ENCODE results near the gene MCF2L2. TPM values are rescaled to one million over a fixed set of nuclear protein-coding genes. Genes with fewer than 3 reads are reported as not detected.

Gene MCF2L2
- total RNA-seq, 4 donors from 2014 or later, result 0.61 to 2.9 (median 1.3) TPM

DNA sequence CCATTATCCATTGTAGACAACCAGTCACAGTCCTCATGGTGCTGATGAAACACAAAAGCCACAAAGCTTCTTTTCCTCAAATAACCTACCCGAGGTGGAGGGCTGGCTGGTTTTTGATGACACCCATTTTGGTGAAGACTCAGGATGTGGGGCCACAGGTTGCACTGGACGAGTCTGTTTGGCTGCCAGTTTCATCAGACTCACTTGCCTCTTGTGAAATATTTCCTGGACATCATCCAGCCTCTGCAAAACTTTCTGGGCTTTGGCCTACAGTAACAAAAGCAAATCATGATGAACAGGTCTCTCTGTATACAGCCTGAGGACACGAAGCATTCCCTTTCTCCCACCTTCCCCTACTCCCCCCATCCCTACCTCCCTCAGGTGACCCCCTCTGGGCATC is 133.2 kb downstream of the MCF2L2 start:
- H3K4me1 ChIP-seq, result peaks cover 7 to 69% (median 12%) of the 10 kb centered on the region in 3 donors
- no peaks in the 10 kb centered on the region for H3K27me3 ChIP-seq
- no peaks in the 10 kb centered on the region for H3K36me3 ChIP-seq
- no peaks in the 10 kb centered on the region for H3K9me3 ChIP-seq
- WGBS, 2 donors, result 15 to 21% methylated on average over 3 of the region's 3 CpGs
- H3K27ac ChIP-seq, result peak overlapping the region; percentile 65 to 83 (median 74)
- no peak overlapping the region for H3K4me3 ChIP-seq
- intact Hi-C loops (cut with DNase I), result no loop called here
- no peak for TF ChIP-seq POLR2A (IDR thresholded peaks at IDR 0.05)
- TF ChIP-seq, protein P1, sequence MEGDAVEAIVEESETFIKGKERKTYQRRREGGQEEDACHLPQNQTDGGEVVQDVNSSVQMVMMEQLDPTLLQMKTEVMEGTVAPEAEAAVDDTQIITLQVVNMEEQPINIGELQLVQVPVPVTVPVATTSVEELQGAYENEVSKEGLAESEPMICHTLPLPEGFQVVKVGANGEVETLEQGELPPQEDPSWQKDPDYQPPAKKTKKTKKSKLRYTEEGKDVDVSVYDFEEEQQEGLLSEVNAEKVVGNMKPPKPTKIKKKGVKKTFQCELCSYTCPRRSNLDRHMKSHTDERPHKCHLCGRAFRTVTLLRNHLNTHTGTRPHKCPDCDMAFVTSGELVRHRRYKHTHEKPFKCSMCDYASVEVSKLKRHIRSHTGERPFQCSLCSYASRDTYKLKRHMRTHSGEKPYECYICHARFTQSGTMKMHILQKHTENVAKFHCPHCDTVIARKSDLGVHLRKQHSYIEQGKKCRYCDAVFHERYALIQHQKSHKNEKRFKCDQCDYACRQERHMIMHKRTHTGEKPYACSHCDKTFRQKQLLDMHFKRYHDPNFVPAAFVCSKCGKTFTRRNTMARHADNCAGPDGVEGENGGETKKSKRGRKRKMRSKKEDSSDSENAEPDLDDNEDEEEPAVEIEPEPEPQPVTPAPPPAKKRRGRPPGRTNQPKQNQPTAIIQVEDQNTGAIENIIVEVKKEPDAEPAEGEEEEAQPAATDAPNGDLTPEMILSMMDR (IDR thresholded peaks at IDR 0.05), result no peak
- DNase-seq, result no peak

DNA sequence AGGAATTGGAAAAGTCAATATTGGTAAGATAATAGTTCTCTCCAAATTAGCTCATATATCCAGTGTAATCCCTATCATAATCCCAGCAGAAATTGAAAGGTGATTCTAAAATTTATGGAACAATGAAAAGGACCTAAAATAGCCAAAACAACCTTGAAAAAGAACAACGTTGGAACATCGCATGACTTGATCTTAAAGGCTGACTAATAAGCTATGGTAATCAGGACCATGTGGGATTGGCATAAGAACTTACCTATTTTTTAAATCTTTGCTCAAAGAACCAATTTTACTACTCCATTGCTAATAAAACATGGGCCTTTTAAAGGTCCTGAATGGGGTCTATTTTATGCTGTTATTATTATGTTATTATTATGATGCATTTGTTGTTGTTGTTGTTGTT is 134.5 kb downstream of the MCF2L2 start:
- DNase-seq, result no peak
- Histone ChIP-seq H3K9me3 (no peaks in the 10 kb centered on the region), H3K27ac (peak overlapping the region in 2 of 4 donors; percentile 82 to 83), H3K4me3 (no peak overlapping the region), H3K36me3 (no peaks in the 10 kb centered on the region), H3K27me3 (no peaks in the 10 kb centered on the region), H3K4me1 (peaks cover 6 to 66% (median 12%) of the 10 kb centered on the region in 3 donors)
- WGBS, 2 donors, result 62 to 69% methylated on average over 2 of the region's 2 CpGs
- intact Hi-C loops (cut with DNase I), result no loop called here
- TF ChIP-seq, protein P1 (IDR thresholded peaks at IDR 0.05), result no peak
- TF ChIP-seq POLR2A (IDR thresholded peaks at IDR 0.05), result no peak

DNA sequence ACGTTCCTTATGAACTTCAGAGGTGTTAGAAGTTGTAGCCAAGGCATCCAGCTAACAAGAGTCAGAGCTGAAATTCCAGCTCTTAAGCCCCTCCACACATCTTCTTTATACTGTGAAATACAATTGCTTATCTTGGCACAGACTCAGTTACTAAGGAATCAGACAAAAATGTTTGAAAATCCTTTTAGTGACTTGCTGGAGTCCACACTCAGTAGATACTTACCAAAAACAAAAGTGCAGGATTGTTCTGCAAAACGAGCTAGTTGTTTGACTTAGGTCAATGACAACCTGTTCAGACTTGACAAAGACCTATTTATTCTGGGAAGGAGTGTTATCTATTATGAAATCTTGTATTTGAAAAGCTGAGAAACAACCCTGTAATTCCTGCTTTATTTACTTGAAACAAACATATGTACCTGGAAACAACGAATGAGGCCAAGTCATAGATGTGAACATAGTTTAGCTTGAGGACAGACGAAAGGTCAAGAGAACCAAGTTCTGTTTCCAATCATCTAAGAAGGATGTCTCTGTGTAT is 136.9 kb downstream of the MCF2L2 start:
- WGBS, 2 donors, result 23 to 36% methylated on average over 4 of the region's 4 CpGs
- intact Hi-C loops (cut with DNase I), result no loop called here
- Histone ChIP-seq H3K4me1 (peaks cover 12 to 75% (median 16%) of the 10 kb centered on the region in 3 donors), H3K9me3 (no peaks in the 10 kb centered on the region), H3K4me3 (no peak overlapping the region), H3K27me3 (no peaks in the 10 kb centered on the region), H3K27ac (peak overlapping the region; percentile 50 to 84 (median 75)), H3K36me3 (no peaks in the 10 kb centered on the region)
- TF ChIP-seq, protein P1 (IDR thresholded peaks at IDR 0.05), result no peak
- TF ChIP-seq POLR2A (IDR thresholded peaks at IDR 0.05), result no peak
- no peak for DNase-seq

DNA sequence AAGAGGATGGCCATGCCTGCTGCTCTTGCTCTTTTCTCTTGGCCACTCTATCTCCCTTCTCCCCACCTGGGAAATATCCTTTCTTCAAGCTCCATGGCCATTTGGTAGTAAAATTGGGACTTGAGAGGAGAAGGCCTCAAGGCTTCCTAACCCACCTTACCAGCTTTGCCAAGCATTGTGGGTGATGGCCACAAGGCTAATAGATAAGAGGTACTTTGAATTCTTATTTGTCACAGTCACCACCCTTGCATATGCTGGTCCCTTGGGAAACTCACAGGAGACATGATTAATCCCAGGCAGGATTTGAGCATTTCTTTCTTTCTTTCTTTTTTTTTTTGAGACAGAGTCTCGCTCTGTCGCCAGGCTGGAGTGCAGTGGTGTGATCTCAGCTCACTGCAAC is 138.2 kb downstream of the MCF2L2 start:
- 85 to 92% methylated on average over 2 of the region's 2 CpGs for WGBS, 2 donors
- Histone ChIP-seq H3K27me3 (no peaks in the 10 kb centered on the region), H3K27ac (peak overlapping the region in 2 of 4 donors; percentile 82 to 84), H3K4me1 (peaks cover 21 to 75% (median 21%) of the 10 kb centered on the region in 3 donors), H3K9me3 (no peaks in the 10 kb centered on the region), H3K36me3 (no peaks in the 10 kb centered on the region), H3K4me3 (no peak overlapping the region)
- DNase-seq, result no peak
- TF ChIP-seq POLR2A (IDR thresholded peaks at IDR 0.05), result no peak
- TF ChIP-seq, protein P1 (IDR thresholded peaks at IDR 0.05), result no peak
- intact Hi-C loops (cut with DNase I), result no loop called here

DNA sequence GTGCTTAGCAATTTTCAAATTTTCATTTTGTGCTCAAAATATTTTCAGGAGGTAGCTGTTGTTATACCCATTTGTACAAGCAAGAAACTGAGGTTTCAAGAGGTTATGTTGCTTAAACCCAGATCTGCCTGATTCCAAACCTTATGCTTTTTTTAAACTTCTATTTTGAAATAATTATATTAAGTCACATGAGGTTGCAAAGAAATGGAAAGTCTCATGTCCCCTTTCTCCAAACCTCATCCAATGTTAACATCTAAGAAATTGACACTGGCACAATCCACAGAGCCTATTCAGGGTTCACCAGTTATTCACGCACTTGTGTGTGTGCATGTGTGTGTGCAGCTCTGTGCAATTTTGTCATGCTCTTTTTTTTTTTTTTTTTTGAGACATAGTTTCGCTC is 140.3 kb downstream of the MCF2L2 start:
- WGBS, 2 donors, result 91 to 94% methylated on average over 2 of the region's 2 CpGs
- H3K27me3 ChIP-seq, result no peaks in the 10 kb centered on the region
- intact Hi-C loops (cut with DNase I), result no loop called here
- H3K27ac ChIP-seq, result peak overlapping the region in 3 of 4 donors; percentile 78 to 89 (median 86)
- no peaks in the 10 kb centered on the region for H3K9me3 ChIP-seq
- TF ChIP-seq, protein P1 (IDR thresholded peaks at IDR 0.05), result no peak
- no peak for TF ChIP-seq POLR2A (IDR thresholded peaks at IDR 0.05)
- peaks cover 27 to 76% (median 29%) of the 10 kb centered on the region in 3 donors for H3K4me1 ChIP-seq
- DNase-seq, result no peak
- H3K4me3 ChIP-seq, result no peak overlapping the region
- H3K36me3 ChIP-seq, result no peaks in the 10 kb centered on the region
